GM18873 (cell line): ENCODE measurements around the gene ROGDI.
"Not testable (repeated sequence)": the region's sequence is repeated elsewhere in the genome, so short reads cannot be mapped to it uniquely, and the experiment has no call there.

Experiments
- ATAC-seq: cut with Tn5 transposase; IDR thresholded peaks from one replicate; pipeline ENCODE4 v1.9.1; 2021; ENCODE audit warnings: mild to moderate bottlenecking, moderate library complexity, moderate number of reproducible peaks; ENCODE audit not compliant: unreplicated experiment, low FRiP score

Gene ROGDI

DNA sequence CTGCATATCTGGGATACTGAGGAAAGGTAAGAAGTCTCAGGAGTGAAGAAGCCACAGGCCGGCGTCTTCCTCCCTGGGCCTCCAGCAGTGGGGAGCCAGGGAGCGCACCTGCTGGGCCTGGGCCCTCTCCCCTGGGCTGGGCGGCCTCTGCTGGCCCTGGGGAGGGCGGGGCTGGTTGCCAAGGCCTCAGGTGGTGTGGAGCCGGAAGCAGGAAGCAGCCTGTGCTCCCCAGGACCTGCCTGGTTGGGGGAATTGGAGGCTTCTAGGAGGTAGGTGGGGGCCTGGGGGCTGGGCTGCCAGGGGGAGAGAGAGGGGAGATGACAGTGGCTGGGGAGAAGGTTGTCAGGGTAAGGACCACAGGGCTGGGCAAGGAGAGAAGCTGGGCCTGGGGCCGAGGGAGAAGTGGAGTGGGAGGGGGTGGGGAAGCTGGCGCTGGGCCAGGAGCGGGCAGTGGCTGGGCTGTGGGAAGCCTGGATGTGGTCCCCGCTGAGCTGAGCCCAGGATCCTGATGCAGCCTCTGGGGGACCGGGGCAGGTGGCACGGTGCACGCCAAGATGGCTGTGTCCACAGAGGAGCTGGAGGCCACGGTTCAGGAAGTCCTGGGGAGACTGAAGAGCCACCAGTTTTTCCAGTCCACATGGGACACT, 7.1 kb downstream of the ROGDI start, which contains the start of gene SMIM22:
SMIM22 (plus strand) TSS at position 189 of the 647 bp plus-strand sequence; CDS start at position 555, 366 bp downstream.
- no peak for ATAC-seq

DNA sequence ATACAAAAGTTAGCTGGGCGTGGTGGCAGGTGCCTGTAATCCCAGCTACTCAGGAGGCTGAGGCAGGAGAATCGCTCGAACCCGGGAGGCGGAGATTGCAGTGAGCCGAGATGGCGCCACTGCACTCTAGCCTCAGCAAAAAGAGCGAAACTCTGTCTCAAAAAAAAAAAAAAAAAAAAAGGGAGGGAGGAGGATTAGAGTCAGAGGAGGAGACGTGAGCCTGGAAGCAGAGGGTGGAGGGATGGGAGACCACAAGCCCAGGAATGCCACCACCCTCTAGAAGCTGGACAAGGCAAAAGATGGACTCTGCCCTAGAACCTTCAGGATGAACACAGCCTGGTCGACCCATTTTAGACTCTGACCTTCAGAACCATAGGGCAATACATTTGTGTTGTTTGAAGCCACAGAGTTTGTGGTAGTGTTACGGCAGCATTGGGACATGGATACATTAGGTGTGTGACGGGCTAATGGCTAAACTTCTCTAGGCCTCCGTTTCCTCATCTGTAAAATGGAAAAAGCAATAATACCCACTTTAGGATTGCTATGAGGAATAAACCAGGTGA, 9.4 kb downstream of the ROGDI start:
- ATAC-seq: no peak

DNA sequence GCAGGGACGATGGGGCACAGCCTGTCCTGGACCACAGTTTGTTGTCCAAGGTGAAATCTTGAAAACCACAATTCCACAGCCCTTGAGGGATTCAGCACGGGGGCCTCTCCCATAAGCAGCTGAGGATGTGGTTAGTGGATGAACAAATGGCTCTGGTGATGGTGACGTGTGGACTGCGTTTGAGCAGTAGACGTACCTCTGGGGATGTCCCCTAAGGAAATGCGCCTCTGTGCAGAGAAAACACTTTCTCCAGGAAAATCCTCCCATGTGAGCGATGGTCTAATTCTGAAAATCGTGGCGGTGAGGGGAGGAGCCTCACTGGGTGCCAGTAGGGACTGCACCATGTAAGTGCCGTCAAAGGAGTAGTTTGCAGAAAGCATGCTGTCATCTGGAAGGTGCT, 11.6 kb downstream of the ROGDI start:
- ATAC-seq: no peak

DNA sequence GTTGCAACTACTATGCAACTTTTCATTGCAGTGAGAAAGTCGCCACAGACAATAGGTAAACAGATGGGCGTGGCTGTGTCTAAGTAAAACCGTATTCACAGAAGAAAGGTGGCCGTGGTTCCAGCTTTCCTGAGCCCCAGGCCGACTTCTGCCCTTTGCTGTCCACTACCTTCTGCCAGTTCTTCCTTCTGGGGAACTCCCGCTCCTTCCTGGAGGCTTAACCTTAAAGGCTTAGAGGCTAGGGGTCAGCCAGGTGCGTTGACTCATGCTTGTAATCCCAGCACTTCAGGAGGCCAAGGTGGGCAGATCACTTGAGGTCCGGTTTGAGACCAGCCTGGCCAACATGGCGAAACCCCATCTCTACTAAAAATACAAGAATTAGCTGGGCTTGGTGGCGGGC, 12.2 kb downstream of the ROGDI start:
- no peak for ATAC-seq

DNA sequence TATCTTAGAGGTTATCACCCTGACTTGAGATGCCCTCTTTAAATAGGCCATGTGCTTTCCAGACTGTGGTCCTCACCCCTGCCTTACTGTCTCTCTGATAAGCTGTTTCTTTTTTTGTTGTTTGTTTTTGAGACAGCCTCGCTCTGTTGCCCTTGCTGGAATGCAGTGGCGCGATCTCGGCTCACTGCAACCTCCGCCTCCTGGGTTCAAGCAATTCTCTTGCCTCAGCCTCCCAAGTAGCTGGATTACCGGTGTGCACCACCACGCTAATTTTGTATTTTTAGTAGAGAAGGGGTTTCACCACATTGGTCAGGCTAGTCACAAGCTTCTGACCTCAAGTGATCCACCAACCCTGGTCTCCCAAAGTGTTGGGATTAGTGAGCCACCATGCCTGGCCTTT, 13.5 kb downstream of the ROGDI start:
- no peak for ATAC-seq

DNA sequence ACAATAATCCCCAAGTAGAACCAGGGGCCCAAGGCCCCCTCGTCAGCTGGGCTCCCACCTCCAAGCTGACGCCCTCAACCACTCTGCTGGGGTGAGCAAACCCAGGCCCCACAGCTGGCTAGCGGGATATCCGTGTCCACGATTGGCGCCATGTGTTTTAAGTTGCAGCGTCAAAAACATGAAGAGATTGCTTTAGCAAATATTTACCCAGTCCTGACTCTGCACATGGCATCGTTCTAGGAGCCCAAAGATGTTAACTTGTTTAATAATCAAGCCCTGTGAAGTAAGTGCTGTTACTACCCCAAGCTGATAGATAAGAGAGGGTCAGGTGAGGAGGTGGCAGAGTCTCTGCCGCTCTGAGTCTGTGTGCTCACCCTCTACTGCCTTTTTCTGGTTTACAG, 13.9 kb downstream of the ROGDI start:
- ATAC-seq: no peak

DNA sequence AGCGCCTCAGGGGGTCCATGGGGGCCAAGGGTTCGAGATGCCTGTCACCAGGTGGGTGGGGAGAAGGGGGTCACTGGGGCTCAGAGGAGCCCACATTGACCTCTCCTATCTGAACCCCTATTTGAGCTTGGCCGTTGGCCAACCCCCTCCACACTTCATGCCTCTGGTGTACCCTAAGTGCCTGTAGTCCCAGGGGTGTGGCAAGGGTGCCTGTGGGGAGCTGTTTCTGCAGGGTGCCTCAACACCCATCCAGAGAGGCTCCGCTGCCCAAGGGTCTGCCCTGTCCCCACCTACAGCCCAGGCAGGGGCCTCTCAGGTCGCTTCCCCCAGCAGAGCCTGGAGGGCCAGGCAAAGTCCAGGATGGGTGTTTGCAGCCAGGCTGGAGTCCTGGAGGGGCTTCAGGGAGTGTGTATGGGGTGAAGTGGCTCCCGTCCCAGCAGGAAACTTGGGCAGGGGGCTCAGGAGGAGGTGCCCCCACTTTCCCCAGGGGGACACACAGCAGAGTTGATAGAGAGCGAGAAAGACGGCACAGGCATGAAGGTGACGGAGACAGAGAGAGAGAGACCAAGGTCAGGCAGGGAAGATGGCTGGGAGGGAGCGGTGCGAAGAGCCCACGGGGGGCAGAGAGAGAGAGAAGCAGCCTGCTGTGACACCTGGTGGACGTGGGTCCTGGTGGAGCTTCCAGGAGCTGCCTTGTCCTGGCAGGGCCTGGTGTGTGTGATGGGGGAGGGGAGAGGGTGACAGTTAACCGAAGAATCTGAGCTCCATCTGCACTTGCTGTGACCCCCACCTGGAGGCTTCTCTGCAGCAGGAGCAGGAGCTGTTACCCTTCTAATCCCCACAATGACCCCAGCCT, 14.6 kb downstream of the ROGDI start, which contains the start of gene SEPTIN12:
SEPTIN12 (minus strand) TSS at position 719 of the 856 bp plus-strand sequence; CDS start at position 19, 700 bp downstream.
- no peak for ATAC-seq

DNA sequence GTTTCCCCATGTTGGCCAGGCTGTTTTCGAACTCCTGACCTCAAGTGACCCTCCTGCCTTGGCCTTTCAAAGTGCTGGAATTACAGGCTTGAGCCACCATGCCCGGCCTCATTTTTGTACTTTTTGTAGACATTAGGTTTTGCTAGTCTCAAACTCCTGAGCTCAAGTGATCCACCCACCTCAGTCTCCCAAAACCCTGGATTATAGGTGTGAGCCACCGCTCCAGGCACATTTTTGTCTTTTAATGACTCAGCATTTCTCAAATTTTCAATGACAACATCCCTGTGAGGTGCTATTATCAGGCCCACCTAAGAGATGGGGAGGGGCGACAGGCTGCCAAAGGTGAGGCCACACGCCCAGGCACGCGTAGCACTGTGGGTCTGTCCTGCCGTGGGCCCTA, 15.4 kb downstream of the ROGDI start:
- ATAC-seq: no peak

DNA sequence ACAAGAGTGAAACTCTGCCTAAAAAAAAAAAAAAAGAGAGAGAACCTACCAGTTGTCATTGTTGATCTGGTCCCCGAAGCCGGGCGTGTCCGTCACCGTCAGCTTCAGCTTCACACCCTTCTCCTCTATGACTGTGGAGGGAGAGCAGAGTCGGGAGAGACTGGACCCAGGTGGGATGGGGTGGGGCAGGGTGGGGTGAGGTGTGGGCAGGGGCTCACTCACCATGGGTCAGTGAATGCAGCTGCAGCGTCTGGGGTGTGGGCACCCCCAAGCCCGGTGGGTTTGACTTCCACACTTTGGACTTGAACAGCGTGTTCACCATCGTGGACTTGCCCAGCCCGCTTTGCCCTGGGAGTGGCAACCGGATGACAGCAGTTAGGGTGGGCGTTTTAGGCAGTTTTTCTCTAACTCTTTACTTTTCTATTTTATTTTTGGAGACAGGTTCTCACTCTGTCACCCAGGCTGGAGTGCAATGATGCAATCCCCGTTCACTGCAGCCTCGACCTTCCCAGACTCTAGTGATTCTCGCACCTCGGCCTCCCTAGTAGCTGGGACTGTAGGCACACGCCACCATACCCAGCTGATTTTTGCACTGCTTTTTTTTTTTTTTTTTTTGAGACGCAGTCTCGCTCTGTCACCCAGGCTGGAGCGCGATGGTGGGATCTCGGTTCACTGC, 16.5 kb downstream of the ROGDI start:
- ATAC-seq: no peak

DNA sequence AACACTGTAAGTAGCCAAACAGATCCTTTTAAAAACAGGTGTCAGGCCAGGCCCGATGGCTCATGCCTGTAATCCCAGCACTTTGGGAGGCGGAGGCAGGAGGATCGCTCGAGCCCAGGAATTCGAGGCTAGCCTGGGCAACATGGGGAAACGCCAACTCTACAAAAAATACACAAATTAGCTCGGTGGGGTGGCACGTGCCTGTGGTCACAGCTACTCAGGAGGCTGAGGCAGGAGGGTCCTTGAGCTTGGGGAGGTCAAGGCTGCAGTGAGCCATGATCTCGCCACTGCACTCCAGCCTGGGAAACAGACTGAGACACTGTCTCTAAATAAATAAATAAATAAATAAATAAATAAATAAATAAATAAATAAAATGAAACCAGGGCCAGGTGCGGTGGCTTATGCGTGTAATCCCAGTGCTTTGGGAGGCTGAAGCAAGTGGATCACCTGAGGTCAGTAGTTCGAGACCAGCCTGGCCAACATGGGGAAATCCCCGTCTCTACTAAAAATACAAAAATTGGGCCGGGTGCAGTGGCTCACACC, 17.9 kb downstream of the ROGDI start:
- ATAC-seq: not testable (repeated sequence)

DNA sequence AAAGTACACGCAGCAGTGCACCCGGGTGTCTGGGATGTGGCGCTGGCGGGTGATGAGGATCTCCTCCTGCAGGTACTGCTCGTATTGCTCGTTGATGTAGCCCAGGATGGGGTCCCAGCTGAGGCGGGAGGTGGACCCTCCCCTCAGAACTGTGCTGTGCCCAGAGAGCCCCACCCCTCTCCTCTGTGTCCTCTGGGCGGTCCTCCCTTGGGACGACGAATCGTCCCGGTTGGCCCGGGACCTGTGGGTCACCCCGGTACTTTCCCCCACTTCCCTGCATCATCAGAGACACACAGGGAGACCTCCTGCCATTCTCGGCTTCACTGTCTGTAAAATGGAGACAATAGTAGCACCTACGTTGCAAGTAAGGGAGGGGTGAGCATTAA, 18.5 kb downstream of the ROGDI start:
- no peak for ATAC-seq

DNA sequence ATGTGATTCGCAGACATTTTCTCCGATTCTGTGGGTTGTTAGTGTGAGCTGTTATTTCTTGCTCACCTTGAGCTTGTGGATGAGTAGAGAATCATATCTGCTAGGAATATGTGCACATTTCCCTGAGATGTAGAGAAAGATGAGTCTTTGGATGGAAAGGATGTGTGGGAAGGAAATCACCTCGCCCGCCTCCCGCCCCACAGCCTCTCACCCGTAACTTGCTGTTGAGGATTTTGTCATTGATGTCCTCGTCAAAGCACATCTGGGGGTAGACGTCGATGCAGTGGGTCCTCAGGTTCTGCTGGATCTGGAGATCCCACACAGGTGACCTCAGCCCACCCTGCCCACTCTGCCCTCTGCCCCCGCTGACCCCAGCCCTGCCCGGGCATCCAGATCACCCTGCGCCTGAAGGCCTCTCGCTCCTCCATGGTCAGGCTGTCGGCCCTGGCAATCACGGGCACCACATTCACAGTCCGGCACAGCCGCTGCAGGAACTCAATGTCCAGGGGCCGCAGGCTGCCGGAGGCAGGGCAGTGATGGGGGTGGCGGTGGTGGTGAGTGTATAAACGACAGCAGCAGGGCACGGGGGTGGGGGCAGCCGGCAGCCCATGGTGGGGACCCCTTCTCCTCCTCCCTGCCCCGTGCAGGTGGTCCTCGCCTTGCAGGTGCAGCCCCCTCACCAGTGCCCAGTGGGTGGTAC, 19.0 kb downstream of the ROGDI start:
- no peak for ATAC-seq

DNA sequence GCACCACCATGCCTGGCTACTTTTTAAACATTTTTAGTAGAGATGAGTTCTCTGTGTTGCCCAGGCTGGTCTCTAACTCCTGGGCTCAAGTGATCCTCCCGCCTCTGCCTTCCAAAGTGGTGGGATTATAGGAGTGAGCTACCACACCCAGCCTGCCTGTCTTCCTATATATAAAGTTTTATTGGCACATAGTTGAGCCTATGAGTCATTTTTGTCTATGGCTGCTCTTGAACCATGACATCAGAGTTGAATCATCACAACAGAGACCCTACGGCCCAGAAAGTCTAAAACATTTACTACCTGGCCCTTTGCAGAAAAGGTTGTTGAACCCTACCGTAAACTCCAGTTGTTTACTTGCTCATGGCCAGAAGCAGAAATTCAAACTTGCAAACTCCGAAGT, 22.2 kb downstream of the ROGDI start:
- ATAC-seq: no peak

DNA sequence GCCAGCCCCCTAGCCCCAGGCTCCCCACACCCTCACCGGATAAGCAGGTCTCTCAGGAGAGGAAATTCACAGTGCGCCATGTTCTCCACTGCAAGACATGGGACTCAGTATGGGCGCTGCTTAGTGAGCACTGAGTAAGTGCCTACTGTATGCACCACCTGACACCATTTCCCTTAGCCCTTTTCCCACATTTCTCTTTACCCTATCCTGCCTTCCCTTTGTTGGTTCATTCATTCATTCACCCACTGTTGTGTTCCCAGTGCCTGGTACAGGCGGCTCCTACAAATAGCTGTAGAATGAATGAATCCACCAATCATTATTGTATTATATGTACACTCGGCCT, 24.4 kb downstream of the ROGDI start:
- no peak for ATAC-seq

DNA sequence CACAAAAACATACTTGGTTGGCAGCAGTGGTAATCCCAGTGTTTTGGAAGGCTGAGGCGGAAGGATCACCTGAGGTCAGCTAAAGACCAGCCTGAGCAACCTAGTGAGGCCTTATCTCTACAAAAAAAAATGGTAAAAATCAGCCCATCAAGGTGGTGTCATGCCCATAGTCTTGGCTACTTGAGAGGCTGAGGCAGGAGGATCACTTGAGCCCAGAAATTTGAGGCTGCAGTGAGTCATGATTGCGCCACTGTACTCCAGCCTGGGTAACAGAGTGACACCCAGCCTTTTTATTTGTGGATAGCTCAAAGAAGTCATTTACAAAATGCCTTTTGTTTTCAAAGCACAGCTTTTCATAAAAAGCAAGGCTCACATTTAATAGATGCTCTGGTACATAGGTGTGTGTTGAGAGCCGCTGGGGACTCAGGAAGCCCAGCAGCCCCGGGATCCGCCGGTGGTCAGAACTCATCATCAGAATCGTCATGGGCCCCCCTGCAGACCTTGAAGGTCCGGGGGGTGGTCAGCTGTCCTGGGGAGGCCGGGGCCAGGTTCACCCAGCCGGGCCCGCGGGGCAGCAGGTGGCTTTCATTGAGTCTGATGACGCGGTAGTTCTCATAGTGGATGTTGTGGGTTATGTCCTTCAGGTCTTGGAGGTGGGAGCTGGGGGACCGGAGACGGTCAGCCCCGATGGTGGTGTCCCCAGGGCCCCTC, 24.9 kb downstream of the ROGDI start:
- ATAC-seq: no peak

DNA sequence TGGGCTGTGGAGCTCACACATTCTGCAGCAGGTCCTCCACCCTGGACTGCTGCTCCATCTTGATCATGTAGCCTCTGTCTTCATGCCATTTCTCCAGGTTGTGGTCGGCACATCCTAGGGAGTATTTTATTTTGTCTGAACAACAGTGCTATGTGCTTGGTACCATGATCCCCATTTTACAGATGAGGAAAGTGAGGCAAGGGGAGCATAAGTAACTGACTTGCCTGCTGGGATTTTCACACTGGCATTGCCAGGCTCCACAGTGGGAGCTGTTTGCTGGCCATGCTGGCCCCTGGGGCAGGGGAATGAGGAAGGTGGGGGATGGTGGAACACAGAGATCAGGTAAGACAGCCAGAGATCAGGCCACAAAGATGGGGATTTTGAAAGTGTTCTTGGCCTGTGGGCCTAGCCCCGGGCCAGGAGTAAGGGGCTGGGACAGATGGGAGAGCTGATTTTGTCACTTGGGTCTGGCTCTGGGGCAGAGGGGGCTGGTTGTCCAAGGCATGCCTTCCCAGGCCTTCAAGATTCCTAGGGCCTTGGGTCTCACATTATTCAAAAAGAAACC, 26.2 kb downstream of the ROGDI start:
- no peak for ATAC-seq

DNA sequence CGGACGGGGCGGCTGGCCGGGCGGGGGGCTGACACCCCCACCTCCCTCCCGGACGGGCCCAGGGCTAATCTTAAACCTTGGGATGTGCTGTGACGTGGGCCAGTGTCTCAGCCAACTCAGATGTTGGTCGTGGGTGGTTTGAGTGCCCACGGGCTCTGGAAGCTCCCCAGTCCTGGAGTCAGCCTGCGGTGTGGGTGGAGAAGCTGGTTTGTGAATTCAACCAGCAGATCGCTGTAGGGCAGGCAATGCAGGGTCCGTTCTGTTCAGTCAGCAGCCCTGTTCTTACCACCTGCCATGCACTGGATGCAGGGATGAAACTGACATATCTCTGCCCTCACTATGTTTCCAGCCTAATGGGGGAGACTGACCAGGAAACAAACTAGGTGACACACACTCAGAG, 27.4 kb downstream of the ROGDI start:
- ATAC-seq: no peak

DNA sequence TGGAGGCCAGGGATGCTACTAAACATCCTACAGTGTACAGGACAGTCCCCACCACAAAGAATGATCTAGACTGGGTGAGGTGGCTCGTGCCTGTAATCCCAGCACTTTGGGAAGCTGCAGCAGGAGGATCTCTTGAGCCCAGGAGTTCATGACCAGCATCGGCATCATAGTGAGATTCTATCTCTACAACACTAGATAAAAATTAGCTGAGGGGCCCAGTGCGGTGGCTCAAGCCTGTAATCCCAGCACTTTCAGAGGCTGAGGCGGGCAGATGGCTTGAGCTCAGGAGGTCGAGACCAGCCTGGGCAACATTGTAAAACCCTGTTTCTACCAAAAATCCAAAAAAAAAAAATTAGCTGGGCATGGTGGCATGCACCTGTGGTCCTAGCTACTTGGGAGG, 30.1 kb downstream of the ROGDI start:
- ATAC-seq: no peak

DNA sequence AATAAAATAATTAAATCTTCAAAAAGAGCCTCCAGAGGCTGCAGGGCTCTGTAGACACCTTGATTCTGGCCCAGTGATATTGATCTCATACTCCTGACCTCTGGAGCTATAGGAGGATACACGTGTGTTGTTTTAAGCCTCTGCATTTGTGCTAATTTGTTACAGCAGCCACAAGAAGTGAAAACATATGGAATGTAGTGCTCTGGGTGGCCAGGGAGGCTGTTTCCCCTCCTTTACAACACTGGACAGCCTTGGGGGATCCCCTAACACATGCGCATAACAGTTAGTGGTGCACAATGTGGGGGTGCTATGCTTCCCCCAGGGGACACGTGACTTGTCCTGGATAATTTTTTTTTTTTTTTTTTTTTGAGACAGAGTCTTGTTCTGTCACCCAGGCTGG, 30.8 kb downstream of the ROGDI start:
- no peak for ATAC-seq
